CD8-positive, alpha-beta memory T cell (primary cell): ENCODE results near the gene TAF13. TPM values are rescaled to one million over a fixed set of nuclear protein-coding genes. Genes with fewer than 3 reads are reported as not detected.
A peak's percentile ranks its signal among the peaks of the same experiment; 100 is the strongest.

Experiments used
- CTCF ChIA-PET: fragments of 350-600 bp; sonication (Branson Sonifier 250); formaldehyde crosslinking; loops from one replicate; lab custom pipeline; 2021; ENCODE audit warnings: antibody characterized with exemption; lab: Charles Lee
- POLR2A ChIA-PET: fragments of 350-600 bp; sonication (Branson Sonifier 250); formaldehyde crosslinking; loops from one replicate; lab custom pipeline; 2021; ENCODE audit warnings: antibody characterized with exemption; lab: Charles Lee
- DNase-seq, 5 donors: peaks; one replicate each; pipeline versions ENCODE4 v3.0.0 to v3.0.0-alpha.2; 2020 to 2022; ENCODE audit warnings: mixed read lengths in 1 of 5
- H3K27ac ChIP-seq: one replicate; pipeline ENCODE4 v1.7.0; 2013; ENCODE audit warnings: low read depth, mild to moderate bottlenecking, low read length, moderate library complexity
- H3K27me3 ChIP-seq: 2 replicates; pipeline ENCODE4 v1.7.0; 2013; ENCODE audit warnings: low read length, mild to moderate bottlenecking; ENCODE audit not compliant: insufficient read depth, poor library complexity, severe bottlenecking
- H3K36me3 ChIP-seq: 2 replicates; pipeline ENCODE4 v1.7.0; 2013; ENCODE audit warnings: mild to moderate bottlenecking, low read length, moderate library complexity; ENCODE audit not compliant: insufficient read depth
- H3K4me1 ChIP-seq: 2 replicates; pipeline ENCODE4 v1.7.0; 2013; ENCODE audit warnings: mild to moderate bottlenecking, low read length, moderate library complexity; ENCODE audit not compliant: insufficient read depth
- H3K4me3 ChIP-seq: 2 replicates; pipeline ENCODE4 v1.7.0; 2013; ENCODE audit warnings: mild to moderate bottlenecking, low read length
- H3K9me3 ChIP-seq: 2 replicates; pipeline ENCODE4 v1.7.0; 2013; ENCODE audit warnings: mild to moderate bottlenecking, low read length
- H3K27ac Mint-ChIP-seq, 8 donors: one replicate each; pipeline ENCODE4 v1.8.0; 2020 to 2021; ENCODE audit warnings: mixed read lengths in 8 of 8, mild to moderate bottlenecking in 6 of 8, inconsistent platforms in 3 of 8, moderate library complexity in 3 of 8
- H3K27me3 Mint-ChIP-seq, 2 donors: one replicate each; pipeline ENCODE4 v1.8.0; 2020 to 2021; ENCODE audit warnings: mixed read lengths in 2 of 2, mild to moderate bottlenecking in 1 of 2, moderate library complexity in 1 of 2
- H3K36me3 Mint-ChIP-seq, 3 donors: one replicate each; pipeline ENCODE4 v1.8.0; 2020 to 2021; ENCODE audit warnings: mixed read lengths in 3 of 3, inconsistent platforms in 1 of 3, mild to moderate bottlenecking in 1 of 3
- H3K4me1 Mint-ChIP-seq, 3 donors: one replicate each; pipeline ENCODE4 v1.8.0; 2020 to 2021; ENCODE audit warnings: mixed read lengths in 3 of 3, inconsistent platforms in 1 of 3, mild to moderate bottlenecking in 1 of 3
- H3K4me3 Mint-ChIP-seq, 7 donors: one replicate each; pipeline ENCODE4 v1.8.0; 2020 to 2021; ENCODE audit warnings: mixed read lengths in 7 of 7, mild to moderate bottlenecking in 6 of 7, moderate library complexity in 4 of 7, inconsistent platforms in 2 of 7
- H3K9me3 Mint-ChIP-seq, 5 donors: one replicate each; pipeline ENCODE4 v1.8.0; 2020 to 2022; ENCODE audit warnings: mixed read lengths in 5 of 5, mild to moderate bottlenecking in 3 of 5, moderate library complexity in 2 of 5, inconsistent platforms in 1 of 5
- polyA plus RNA-seq: library from polyadenylated mRNA; unstranded; fragments of 300-500 nt; fragmentation: Illumina TruSeq; gene quantifications from one replicate; pipeline ENCODE4 v1.2.3, GENCODE V29; 2021
- total RNA-seq, 2 experiments: library from RNA; stranded (reverse); gene quantifications; one replicate each; pipeline ENCODE4 v1.2.3, GENCODE V29; 2021

Gene TAF13
- total and polyA plus RNA-seq, 3 experiments from 2014 or later: 2.3 to 40.9 (median 37.5) TPM

DNA sequence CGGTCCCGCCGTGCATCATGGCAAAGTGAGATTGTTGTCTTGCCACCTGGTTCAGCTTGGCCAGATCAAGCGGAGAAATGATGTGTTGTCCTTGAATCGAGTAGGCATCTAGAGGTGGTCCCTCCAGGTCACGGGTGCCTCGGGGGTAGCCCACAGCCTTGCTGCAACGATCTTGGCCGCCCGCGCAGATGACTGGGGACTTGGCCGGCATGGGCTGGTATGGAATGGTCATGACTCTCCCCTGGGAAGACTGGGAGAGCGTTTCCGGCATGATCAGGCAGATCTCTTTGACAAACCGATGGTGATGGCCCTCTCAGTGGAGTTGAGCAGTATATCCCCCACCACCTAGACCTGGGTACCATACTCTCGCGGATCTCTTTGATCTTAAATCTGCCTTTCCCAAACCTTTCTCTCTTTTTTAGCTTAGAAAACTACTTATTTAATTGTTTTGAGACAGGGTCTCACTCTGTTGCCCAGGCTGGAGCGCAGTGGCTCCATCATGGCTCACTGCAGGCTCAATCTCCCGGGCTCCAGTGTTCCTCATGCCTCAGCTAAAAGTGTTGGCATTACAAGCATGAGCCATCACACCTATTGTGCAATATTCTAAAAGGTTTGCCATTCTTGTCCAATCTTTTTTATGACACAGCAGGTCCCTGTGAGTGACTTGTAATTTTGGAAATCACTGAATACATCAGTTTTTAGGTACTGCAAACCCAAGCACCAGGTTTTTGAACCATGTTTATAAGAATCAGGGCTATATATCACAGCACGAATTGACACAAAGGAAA is 28.8 kb upstream of the TAF13 start:
- Histone ChIP-seq H3K4me3 (no peak overlapping the region), H3K36me3 (no peaks in the 10 kb centered on the region), H3K9me3 (no peaks in the 10 kb centered on the region), H3K27me3 (no peaks in the 10 kb centered on the region), H3K27ac (no peak overlapping the region), H3K4me1 (peaks cover 6% of the 10 kb centered on the region)
- peaks cover 9 to 11% (median 11%) of the 10 kb centered on the region in 3 donors for H3K4me1 Mint-ChIP-seq
- POLR2A ChIA-PET: no interaction called here
- CTCF ChIA-PET: interaction anchor here (7.6 kb wide), 1 partner anchor 9 kb away, joined by 145 read pairs; the partner anchor contains the start of gene ELAPOR1
- no peak for DNase-seq
- H3K36me3 Mint-ChIP-seq: peaks cover 0 to 10% (median 0%) of the 10 kb centered on the region in 3 donors
- H3K27ac Mint-ChIP-seq: peak overlapping the region in 3 of 8 donors; percentile 23 to 63 (median 46)
- H3K9me3 Mint-ChIP-seq: no peaks in the 10 kb centered on the region
- H3K4me3 Mint-ChIP-seq: peak overlapping the region in 1 of 7 donors; percentile 66
- peaks cover 0 to 2% of the 10 kb centered on the region in 2 donors for H3K27me3 Mint-ChIP-seq

DNA sequence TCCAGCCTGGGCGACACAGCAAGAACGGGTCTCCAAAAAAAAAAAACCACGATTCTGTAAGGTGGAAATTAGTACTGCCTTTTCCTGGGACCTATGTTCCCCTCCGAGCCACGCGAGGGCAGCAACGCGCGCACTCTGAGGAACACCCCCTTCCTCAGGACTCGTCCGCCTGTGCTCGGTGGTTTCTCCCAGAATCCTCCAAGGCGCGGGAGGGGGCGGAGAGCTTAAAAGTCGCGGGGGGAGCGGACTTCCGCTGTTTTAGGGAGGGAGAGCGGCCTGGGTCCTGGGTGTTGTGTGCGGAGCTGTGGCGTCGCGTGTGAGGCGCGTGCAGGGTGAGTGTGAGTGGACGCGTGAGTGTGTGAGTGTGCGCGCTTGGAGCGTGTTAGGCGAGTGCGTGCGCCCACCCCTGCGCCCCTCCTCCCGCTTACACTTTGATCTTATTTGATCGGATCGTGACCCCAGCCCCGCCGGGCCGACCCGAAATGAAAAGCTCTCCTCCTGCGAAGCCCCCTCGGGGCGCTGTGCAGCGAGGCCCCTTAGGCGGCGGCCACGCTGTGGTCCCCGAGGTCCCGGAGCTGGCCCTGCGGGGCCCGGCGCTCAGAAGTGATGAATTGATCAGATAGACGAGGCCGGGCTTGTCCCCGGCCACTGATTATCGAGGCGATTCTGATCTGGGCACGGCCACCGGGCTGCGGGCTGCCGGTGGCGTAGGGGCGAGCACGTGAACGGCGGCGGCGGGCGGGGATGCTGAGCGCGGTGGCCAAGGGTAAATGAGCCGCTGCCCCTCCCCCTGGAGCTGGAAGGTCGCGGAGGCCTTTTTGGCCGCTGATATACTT is 24.4 kb upstream of the TAF13 start:
- ChIA-PET POLR2A (interaction anchor here (0.5 to 2.1 kb wide), 15 partner anchors 9 to 1113 kb away, joined by 3 to 39 read pairs (median 6); partner anchors contain the start of genes ATXN7L2, CLCC1, ELAPOR1 and PRPF38B), CTCF (interaction anchor here (0.8 to 7.6 kb wide), 32 partner anchors 8 to 432 kb away, joined by 3 to 145 read pairs (median 5); partner anchors contain the start of genes CLCC1, ELAPOR1, PRPF38B and PSMA5)
- peak overlapping the region; percentile 92 to 99 (median 98) for H3K27ac Mint-ChIP-seq
- peaks cover 0 to 29% (median under 1%) of the 10 kb centered on the region in 3 donors for H3K36me3 Mint-ChIP-seq
- H3K4me1 Mint-ChIP-seq: peaks cover 8 to 14% (median 12%) of the 10 kb centered on the region in 3 donors
- DNase-seq: peak; percentile 94 to 98 (median 96)
- Histone ChIP-seq H3K4me1 (peaks cover 8% of the 10 kb centered on the region), H3K27ac (peak overlapping the region; percentile 91), H3K36me3 (no peaks in the 10 kb centered on the region), H3K9me3 (no peaks in the 10 kb centered on the region), H3K27me3 (no peaks in the 10 kb centered on the region), H3K4me3 (peak overlapping the region; percentile 76)
- peak overlapping the region; percentile 94 to 99 (median 97) for H3K4me3 Mint-ChIP-seq
- H3K27me3 Mint-ChIP-seq: peaks cover 0 to 2% of the 10 kb centered on the region in 2 donors
- H3K9me3 Mint-ChIP-seq: no peaks in the 10 kb centered on the region

DNA sequence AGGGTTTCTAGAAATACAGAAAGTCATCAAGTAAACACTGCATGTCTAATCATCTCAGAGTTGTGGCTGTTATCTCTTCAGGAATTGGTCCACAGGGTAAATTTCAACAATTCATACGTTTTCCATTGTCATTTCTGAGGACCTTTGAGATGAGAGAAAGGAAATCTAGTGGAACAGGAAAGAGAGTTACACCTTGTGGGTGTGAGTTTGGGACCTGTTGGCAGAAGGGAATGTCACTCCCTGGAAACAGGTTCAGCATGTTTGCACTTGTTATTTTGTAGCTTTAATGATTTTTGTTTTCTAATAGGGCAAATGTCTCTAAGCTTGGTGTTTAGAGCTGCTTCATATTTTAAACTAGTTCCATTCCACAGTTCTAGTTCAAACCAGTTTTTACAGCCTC is 20.3 kb upstream of the TAF13 start:
- Mint-ChIP-seq H3K27ac (no peak overlapping the region), H3K27me3 (peaks cover 0 to 2% of the 10 kb centered on the region in 2 donors), H3K9me3 (no peaks in the 10 kb centered on the region), H3K4me1 (peaks cover 27 to 38% (median 37%) of the 10 kb centered on the region in 3 donors), H3K36me3 (peaks cover 0 to 55% (median 6%) of the 10 kb centered on the region in 3 donors), H3K4me3 (no peak overlapping the region)
- H3K4me3 ChIP-seq: no peak overlapping the region
- ChIA-PET CTCF (interaction anchor here (1.1 to 2.1 kb wide), 2 partner anchors 17 to 105 kb away, joined by 3 to 5 read pairs; a partner anchor contains a TSS), POLR2A (no interaction called here)
- no peak for DNase-seq
- H3K27ac ChIP-seq: no peak overlapping the region
- no peaks in the 10 kb centered on the region for H3K9me3 ChIP-seq
- no peaks in the 10 kb centered on the region for H3K27me3 ChIP-seq
- H3K4me1 ChIP-seq: peaks cover 20% of the 10 kb centered on the region
- peaks cover 4% of the 10 kb centered on the region for H3K36me3 ChIP-seq

DNA sequence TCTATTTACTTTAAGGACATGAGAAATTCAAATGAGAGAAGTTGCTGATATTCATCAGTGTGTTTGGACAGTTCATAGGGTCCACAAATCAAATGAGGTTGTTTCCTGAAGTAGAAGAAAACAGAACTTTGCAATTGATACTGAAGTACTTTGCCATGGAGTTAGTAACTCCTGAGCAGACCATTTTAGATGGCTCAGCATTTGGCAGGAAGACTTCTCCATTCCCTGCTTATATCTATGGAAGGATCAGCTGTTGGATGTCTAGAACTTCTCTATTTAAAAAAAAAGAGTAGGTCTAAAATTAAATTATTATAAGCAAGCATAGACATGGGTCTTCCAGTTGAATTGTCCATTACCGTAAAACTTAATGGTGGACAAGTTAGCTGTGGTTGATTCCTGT is 19.8 kb upstream of the TAF13 start:
- peaks cover 29 to 42% (median 40%) of the 10 kb centered on the region in 3 donors for H3K4me1 Mint-ChIP-seq

DNA sequence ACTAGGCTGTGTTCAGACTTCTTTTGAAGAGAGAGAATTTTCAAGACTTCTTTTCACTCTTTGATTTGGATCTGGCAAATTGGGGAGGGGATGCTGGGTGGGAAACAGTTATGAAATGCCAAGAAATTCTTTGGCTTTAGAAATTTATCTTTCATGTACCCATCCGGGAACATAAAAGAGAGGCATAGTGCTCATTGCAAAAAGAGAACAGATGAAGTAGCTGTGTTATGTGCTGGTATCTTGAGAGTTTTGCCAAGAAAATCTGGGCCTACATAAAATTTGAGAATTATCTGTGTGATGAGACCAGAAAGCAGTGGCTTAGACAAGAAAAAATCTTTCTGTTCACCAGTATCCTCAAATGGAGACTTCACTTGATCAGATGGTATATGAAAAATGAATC is 19.1 kb upstream of the TAF13 start:
- H3K4me1 Mint-ChIP-seq: peaks cover 34 to 46% (median 45%) of the 10 kb centered on the region in 3 donors
- no peaks in the 10 kb centered on the region for H3K27me3 ChIP-seq
- ChIA-PET CTCF (no interaction called here), POLR2A (interaction anchor here (1.1 kb wide), 1 partner anchor 19 kb away, joined by 3 read pairs; the partner anchor contains the start of gene TAF13)
- H3K27ac ChIP-seq: no peak overlapping the region
- DNase-seq: no peak
- peaks cover 24% of the 10 kb centered on the region for H3K4me1 ChIP-seq
- H3K4me3 ChIP-seq: no peak overlapping the region
- peaks cover 0 to under 1% of the 10 kb centered on the region in 2 donors for H3K27me3 Mint-ChIP-seq
- peaks cover 0 to 57% (median 6%) of the 10 kb centered on the region in 3 donors for H3K36me3 Mint-ChIP-seq
- peaks cover 0 to 3% (median 0%) of the 10 kb centered on the region in 5 donors for H3K9me3 Mint-ChIP-seq
- H3K4me3 Mint-ChIP-seq: peak overlapping the region in 1 of 7 donors; percentile 25
- no peaks in the 10 kb centered on the region for H3K9me3 ChIP-seq
- H3K36me3 ChIP-seq: peaks cover 4% of the 10 kb centered on the region
- peak overlapping the region in 2 of 8 donors; percentile 17 to 37 for H3K27ac Mint-ChIP-seq

More for the DNA sequence above, 19.8 kb upstream of the TAF13 start:
- peaks cover 20% of the 10 kb centered on the region for H3K4me1 ChIP-seq
- H3K36me3 ChIP-seq: peaks cover 4% of the 10 kb centered on the region
- Mint-ChIP-seq H3K4me3 (no peak overlapping the region), H3K9me3 (no peaks in the 10 kb centered on the region), H3K27me3 (peaks cover 0 to 2% of the 10 kb centered on the region in 2 donors), H3K36me3 (peaks cover 0 to 56% (median 6%) of the 10 kb centered on the region in 3 donors), H3K27ac (no peak overlapping the region)
- DNase-seq: no peak
- POLR2A ChIA-PET: no interaction called here
- no peak overlapping the region for H3K4me3 ChIP-seq
- no peak overlapping the region for H3K27ac ChIP-seq
- CTCF ChIA-PET: interaction anchor here (1.1 to 2.1 kb wide), 2 partner anchors 17 to 106 kb away, joined by 3 to 5 read pairs; a partner anchor contains a TSS
- no peaks in the 10 kb centered on the region for H3K9me3 ChIP-seq
- H3K27me3 ChIP-seq: no peaks in the 10 kb centered on the region

DNA sequence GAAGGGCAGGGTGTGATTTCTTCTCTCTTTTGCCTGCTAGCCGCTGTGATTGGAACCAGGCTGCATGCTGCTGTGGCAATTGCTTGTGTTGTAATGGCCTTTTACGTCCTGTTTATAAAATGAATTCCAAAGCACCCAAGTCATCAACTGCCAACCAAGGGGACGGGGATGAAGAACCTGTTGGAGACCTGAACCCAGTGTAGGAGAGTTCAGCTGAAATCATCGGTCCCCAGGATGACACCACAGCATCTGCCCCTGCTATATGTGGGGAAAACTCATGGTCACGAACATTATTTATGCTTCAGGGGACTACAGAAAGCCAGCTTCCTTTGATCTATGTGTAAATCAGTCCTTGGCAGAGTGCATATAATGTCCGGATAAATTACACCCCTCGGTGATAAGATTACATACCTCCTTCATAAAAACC is 18.6 kb upstream of the TAF13 start:
- ChIA-PET CTCF (interaction anchor here (0.6 kb wide), 1 partner anchor 9 kb away, joined by 3 read pairs; no protein-coding TSS in a partner anchor), POLR2A (interaction anchor here (1.1 kb wide), 1 partner anchor 18 kb away, joined by 3 read pairs; the partner anchor contains the start of gene TAF13)
- H3K27ac ChIP-seq: no peak overlapping the region
- peaks cover 4% of the 10 kb centered on the region for H3K36me3 ChIP-seq
- Mint-ChIP-seq H3K9me3 (peaks cover 0 to 3% (median 0%) of the 10 kb centered on the region in 5 donors), H3K27me3 (no peaks in the 10 kb centered on the region), H3K4me1 (peaks cover 32 to 45% (median 43%) of the 10 kb centered on the region in 3 donors), H3K36me3 (peaks cover 0 to 56% (median 6%) of the 10 kb centered on the region in 3 donors), H3K27ac (peak overlapping the region in 2 of 8 donors; percentile 47 to 58), H3K4me3 (peak overlapping the region in 1 of 7 donors; percentile 25)
- no peak for DNase-seq
- peaks cover 23% of the 10 kb centered on the region for H3K4me1 ChIP-seq
- no peaks in the 10 kb centered on the region for H3K27me3 ChIP-seq
- no peak overlapping the region for H3K4me3 ChIP-seq
- peaks cover 2% of the 10 kb centered on the region for H3K9me3 ChIP-seq

DNA sequence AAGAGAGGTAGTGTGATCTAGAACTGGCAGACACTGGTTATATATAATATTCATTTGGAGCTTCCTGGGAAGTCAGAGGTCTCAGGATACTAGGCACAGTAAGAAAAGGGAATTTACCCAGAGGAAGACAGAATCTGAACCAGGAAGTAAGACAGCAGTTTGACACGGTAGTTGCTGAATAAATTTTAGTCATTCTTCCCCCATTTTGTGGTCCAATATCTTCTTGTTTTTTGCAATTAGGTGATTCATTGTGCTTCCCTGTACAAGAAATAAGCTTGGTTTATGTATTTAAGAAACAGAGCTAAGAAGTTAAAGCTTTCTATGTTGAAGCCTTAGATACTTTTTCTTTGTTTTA is 16.0 kb upstream of the TAF13 start:
- H3K9me3 ChIP-seq: peaks cover 4% of the 10 kb centered on the region
- H3K27me3 ChIP-seq: no peaks in the 10 kb centered on the region
- H3K4me3 ChIP-seq: peak overlapping the region; percentile 75
- peaks cover 4% of the 10 kb centered on the region for H3K36me3 ChIP-seq
- peak overlapping the region; percentile 94 to 99 (median 96) for H3K27ac Mint-ChIP-seq
- H3K27me3 Mint-ChIP-seq: no peaks in the 10 kb centered on the region
- peak overlapping the region; percentile 92 to 99 (median 95) for H3K4me3 Mint-ChIP-seq
- peaks cover 0 to 3% (median 0%) of the 10 kb centered on the region in 5 donors for H3K9me3 Mint-ChIP-seq
- peaks cover 32 to 50% (median 43%) of the 10 kb centered on the region in 3 donors for H3K4me1 Mint-ChIP-seq
- DNase-seq: no peak
- H3K27ac ChIP-seq: peak overlapping the region; percentile 92
- CTCF ChIA-PET: interaction anchor here (1.2 to 2.9 kb wide), 3 partner anchors 8 to 22 kb away, joined by 5 to 29 read pairs (median 7); partner anchors contain the start of gene ELAPOR1
- POLR2A ChIA-PET: interaction anchor here (1.2 to 2.9 kb wide), 3 partner anchors 8 to 400 kb away, joined by 3 to 32 read pairs (median 12); partner anchors contain the start of genes PRPF38B and TAF13
- H3K4me1 ChIP-seq: peaks cover 22% of the 10 kb centered on the region
- H3K36me3 Mint-ChIP-seq: peaks cover 0 to 52% (median 7%) of the 10 kb centered on the region in 3 donors
